ENCODE measurements around the gene MLNR.

The MLNR gene

DNA sequence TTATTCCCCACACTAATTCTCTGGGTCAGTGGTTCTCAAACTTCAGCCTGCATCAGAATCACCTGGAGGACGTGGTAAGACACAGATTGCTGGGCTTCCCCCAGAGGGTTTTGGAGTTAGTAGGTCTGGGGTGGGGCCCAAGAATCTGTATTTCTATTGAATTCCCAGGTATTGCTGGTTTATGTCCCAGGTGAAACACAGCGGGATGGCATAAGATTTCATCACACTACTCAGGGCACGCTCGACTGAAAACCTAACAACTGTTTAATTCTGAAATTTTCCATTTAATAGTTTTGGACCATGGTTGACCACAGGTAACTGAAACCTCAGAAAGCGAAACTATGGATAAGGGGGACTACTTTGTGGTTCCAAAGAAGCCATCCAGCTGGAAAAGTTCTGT lies 6.5 kb downstream of the MLNR start:
- DNase-seq, result no peak

DNA sequence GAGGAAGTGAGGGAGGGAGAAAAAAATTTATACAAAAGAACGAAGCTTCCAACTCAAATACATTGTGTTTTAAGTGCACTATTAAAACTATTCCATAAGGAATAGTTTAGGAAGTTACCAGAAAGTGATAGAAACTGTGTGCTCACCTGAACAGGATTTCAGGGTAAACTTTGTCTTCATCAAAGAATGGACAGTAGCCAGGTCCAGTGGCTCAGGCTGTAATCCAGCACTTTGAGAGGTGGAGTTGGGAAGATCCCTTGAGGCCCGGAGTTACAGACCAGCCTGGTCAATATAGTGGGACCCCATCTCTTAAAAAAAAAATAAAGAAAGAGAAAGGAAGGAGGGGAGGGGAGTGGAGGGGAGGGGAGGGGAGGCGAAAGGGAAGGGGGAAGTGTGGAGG lies 14.6 kb downstream of the MLNR start:
- DNase-seq, result no peak

DNA sequence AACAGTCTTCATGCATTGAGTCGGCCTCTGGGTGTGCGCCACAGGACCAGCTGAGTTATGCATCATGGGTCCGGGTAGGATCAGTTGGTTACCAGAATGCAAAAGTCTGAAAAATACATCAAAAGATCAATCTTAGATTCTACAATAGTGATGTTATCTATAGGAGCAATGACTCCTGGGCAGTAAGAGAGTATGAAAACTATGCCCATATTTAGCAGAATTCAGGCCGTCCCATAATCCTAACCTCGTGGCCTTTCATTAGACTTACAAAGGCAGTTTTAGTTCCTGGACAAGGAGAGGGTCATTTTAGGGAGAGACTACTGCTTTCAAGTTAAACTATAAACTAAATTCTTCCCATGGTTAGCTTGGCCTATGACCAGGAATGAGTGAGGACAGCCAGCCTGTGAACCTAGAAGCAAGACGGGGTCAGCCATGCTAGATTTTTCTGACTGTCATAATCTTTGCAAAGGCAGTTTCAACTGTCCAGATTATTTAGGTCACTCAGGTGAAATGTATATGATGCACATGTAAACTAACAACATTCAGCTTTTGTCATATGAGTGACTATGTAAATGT lies 15.8 kb downstream of the MLNR start:
- DNase-seq, result no peak

DNA sequence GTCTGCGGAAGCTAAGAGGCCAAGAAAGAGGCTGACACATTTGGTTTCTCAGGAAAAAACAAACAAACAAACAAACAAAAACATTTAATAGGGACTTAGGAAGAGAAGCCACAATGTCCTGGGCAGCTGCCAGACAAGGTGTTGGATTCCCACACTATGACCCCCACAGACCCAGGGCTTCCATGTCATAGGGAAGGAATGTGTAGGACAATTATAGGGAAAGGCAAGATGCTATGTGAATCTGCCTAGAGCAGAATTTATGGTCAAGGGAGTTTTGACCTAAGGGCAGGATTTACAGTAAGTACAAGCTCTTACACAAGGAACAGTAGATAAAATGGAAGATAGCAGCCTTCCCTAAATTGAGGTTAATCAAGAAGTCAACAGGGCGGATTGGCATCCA lies 18.5 kb downstream of the MLNR start:
- no peak for DNase-seq

DNA sequence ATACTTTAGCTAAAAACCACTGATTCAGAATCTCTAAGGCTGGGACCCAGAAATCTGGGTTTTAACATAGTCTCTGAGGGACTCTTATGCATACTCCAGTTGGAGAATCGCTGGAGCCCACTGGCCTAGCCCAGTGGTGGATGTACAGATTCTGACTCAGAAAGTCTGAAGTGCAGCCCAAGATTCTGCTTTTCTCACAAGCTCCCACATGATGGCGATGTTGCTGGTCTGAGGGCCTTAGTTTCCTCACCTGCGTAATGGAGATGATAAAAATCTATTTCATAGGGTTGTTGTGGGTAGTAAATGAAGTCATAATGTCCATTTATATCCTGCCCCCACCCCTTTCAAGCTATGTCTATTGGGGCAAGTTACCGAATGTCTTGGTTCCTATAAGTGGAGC lies 19.9 kb downstream of the MLNR start:
- DNase-seq, result peak; percentile 26 to 67

GRCh38 chr13:49241296-49241695 lies 21.2 kb downstream of the MLNR start:
- no peak for DNase-seq

GRCh38 chr13:49245101-49245500 lies 25.0 kb downstream of the MLNR start:
- DNase-seq, result no peak

DNA sequence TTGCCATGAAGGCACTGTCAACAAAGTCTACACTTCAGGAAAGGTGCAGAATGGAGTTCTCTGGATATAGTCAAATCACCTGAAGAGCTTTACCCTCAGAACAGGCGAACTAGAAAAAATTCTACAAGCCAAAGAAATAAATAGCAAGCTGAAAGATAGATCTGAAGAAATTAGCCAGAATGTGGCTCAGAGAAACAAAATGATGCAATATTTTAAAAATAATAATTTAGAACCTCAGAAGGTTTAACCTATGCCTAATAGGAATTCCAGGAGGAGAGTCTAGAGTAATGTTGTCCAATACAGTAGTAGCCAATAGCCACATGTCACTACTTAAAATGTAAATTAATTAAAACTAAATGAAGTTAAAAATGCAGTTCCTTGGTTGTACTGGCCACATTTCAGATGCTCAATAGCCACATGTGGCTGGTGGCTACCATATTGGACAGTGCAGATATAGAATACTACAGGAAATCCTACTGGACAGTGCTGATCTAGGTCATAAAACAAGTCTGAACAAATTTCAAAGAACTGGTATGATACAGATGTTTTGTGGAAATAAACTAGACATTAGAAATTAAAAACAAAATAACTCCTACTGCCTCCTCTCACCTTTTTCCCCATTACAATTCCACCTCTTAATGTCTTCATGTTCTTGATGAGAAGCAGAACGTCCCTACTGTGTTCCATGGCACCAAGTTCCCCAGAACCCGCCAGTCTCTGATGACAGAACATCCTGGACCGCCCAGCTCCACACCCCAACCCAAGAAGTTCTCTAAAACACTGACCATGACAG lies 26.9 kb downstream of the MLNR start:
- no peak for DNase-seq

- peak; percentile 93 to 94 for DNase-seq
Observed at GRCh38 chr13:49247643-49248621, 27.8 kb downstream of the MLNR start, which contains the start of gene CDADC1. TSS of gene CDADC1 (plus strand) at chr13:49247925. CDS start at chr13:49248038, 113 bp downstream.

DNA sequence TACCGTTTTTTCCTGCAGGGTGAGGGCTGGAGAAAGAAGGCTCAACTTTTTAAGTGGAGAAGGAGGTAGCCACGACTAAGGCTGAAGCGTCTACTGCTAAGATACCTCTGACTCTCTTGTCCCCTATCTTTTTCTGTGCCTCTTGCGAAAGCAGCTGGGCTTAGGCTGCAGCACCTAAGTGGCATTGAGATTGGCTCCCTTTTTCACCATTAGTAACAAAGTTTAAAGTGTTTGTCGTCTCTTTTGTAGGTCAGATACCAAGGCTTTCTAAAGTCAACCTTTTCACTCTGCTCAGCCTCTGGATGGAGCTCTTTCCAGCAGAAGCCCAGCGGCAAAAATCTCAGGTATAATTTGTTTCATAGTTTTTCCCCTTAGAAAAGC lies 28.5 kb downstream of the MLNR start:
- DNase-seq, result no peak

- no peak for DNase-seq
Observed at GRCh38 chr13:49251326-49251725, 31.2 kb downstream of the MLNR start.

- DNase-seq, result no peak
Observed at GRCh38 chr13:49253310-49253709, 33.2 kb downstream of the MLNR start.

- DNase-seq, result peak in 1 of 2 donors; percentile 56
Observed at GRCh38 chr13:49254007-49254406, 33.9 kb downstream of the MLNR start.

- DNase-seq, result no peak
Observed at GRCh38 chr13:49256841-49257240, 36.7 kb downstream of the MLNR start.

DNA sequence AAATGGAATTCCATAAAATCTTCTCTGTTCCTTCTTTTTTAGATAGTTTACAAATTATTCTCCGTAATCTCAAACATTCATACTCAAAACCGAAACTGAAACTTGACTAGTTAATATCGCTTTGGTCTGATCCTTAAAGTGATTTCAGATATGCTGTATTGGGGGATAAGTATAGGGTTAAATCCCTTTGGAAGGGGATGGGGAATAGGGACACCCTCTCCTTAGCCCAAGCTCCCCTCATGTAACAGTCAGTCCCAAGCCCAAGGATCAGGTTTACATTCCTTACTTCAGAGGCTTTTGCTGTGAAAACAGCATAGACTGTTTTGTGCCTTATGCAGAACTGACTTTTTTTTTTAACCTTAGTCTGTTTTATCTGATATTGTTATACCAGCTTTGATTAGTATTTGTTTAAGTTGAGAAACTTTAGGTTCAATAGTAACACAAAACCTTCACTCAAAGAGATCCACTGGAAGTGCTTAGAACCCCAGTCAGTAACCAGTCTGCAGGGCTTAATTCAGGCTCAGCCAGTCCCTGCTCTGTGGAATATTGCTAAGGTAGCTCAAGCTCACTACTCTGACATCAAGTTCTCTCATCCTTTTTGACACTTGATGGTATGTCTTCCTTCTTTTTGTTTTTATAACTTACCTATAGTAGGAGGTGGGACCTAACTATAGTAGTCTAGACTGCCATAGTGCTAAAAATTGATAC lies 38.1 kb downstream of the MLNR start:
- DNase-seq, result peak in 1 of 2 donors; percentile 50

GRCh38 chr13:49259586-49259985 lies 39.4 kb downstream of the MLNR start:
- DNase-seq, result no peak

GRCh38 chr13:49262634-49263033 lies 42.5 kb downstream of the MLNR start:
- DNase-seq, result no peak

- DNase-seq, result no peak
Observed at GRCh38 chr13:49265822-49266221, 45.7 kb downstream of the MLNR start.

GRCh38 chr13:49271264-49271663 lies 51.1 kb downstream of the MLNR start:
- no peak for DNase-seq
